H1 (cell line): ENCODE results near the gene ITGB4. TPM values are rescaled to one million over a fixed set of nuclear protein-coding genes. Genes with fewer than 3 reads are reported as not detected.

ENCODE experiments used
- CTCF ChIA-PET: fragments of 300-600 bp; sonication (Branson Sonifier 250); formaldehyde crosslinking; loops from one replicate; lab custom pipeline; 2021; ENCODE audit not compliant: partially characterized antibody; lab: Charles Lee
- POLR2A ChIA-PET: fragments of 300-600 bp; sonication (Branson Sonifier 250); formaldehyde crosslinking; loops from one replicate; lab custom pipeline; 2021; ENCODE audit warnings: inconsistent platforms; ENCODE audit not compliant: partially characterized antibody; lab: Charles Lee
- DNase-seq, 2 experiments: peaks; one replicate each; pipeline versions ENCODE4 v3.0.0 to v3.0.0-alpha.2; 2010 to 2022; ENCODE audit warnings: low spot score in 2 of 2, low read depth in 1 of 2, mixed read lengths in 1 of 2
- FAIRE-seq: peaks from 2 replicates; lab custom pipeline; 2011; peaks lifted over from hg19 to GRCh38; lab: Jason Lieb, UNC
- H2AFZ ChIP-seq: 2 replicates; pipeline ENCODE4 v1.8.1; 2012; ENCODE audit warnings: low read length, inconsistent platforms
- H2AK5ac ChIP-seq: 2 replicates; pipeline ENCODE4 v1.6.1; 2013; ENCODE audit warnings: low read depth, low read length
- H2BK120ac ChIP-seq: replicated peaks from 2 replicates; pipeline ENCODE3; 2013; ENCODE audit warnings: low read depth, low read length, inconsistent platforms
- H2BK12ac ChIP-seq: 2 replicates; pipeline ENCODE4 v1.6.1; 2013; ENCODE audit warnings: low read depth, low read length
- H2BK15ac ChIP-seq: 2 replicates; pipeline ENCODE4 v1.6.1; 2013; ENCODE audit warnings: low read length
- H2BK20ac ChIP-seq: 2 replicates; pipeline ENCODE4 v1.6.1; 2013; ENCODE audit warnings: low read length
- H2BK5ac ChIP-seq: 2 replicates; pipeline ENCODE4 v1.6.1; 2013; ENCODE audit warnings: low read depth, low read length
- H3K14ac ChIP-seq: 2 replicates; pipeline ENCODE4 v1.6.1; 2013; ENCODE audit warnings: inconsistent platforms; ENCODE audit not compliant: insufficient read length
- H3K18ac ChIP-seq: 2 replicates; pipeline ENCODE4 v1.6.1; 2013; ENCODE audit warnings: low read length; ENCODE audit errors: extremely low read depth
- H3K23ac ChIP-seq: 2 replicates; pipeline ENCODE4 v1.6.1; 2013; ENCODE audit warnings: inconsistent platforms; ENCODE audit not compliant: insufficient read length
- H3K23me2 ChIP-seq: 2 replicates; pipeline ENCODE4 v1.6.1; 2013; ENCODE audit warnings: low read depth, low read length
- H3K27ac ChIP-seq: 2 replicates; pipeline ENCODE4 v1.6.1; 2011; ENCODE audit warnings: low read depth, low read length, inconsistent platforms
- H3K27me3 ChIP-seq, 4 experiments: replicated peaks in 1 of 4; 1 replicate in 1 of 4; 2 replicates in 3 of 4; pipeline versions ENCODE4 v1.6.1 to v1.8.1; 2011 to 2013; ENCODE audit warnings: low read length in 3 of 4, mild to moderate bottlenecking in 3 of 4, inconsistent platforms in 2 of 4, mixed read lengths in 2 of 4, moderate library complexity in 1 of 4; ENCODE audit not compliant: control insufficient read depth in 3 of 4, insufficient read depth in 3 of 4; ENCODE audit errors: extremely low read depth in 1 of 4
- H3K36me3 ChIP-seq, 4 experiments: 2 replicates each; pipeline versions ENCODE4 v1.6.1 to v1.8.1; 2011 to 2013; ENCODE audit warnings: mild to moderate bottlenecking in 4 of 4, low read length in 3 of 4, moderate library complexity in 2 of 4, control low read depth in 1 of 4, inconsistent platforms in 1 of 4; ENCODE audit not compliant: insufficient read depth in 4 of 4, control insufficient read depth in 2 of 4
- H3K4ac ChIP-seq: replicated peaks from 2 replicates; pipeline ENCODE3; 2013; ENCODE audit warnings: low read length, low read depth, mixed read lengths, inconsistent platforms; ENCODE audit not compliant: insufficient read length
- H3K4me1 ChIP-seq, 4 experiments: replicated peaks in 1 of 4; 1 replicate in 1 of 4; 2 replicates in 3 of 4; pipeline versions ENCODE4 v1.6.1 to v1.8.1; 2011 to 2013; ENCODE audit warnings: low read length in 3 of 4, inconsistent platforms in 2 of 4, mixed read lengths in 1 of 4; ENCODE audit not compliant: insufficient read depth in 4 of 4, control insufficient read depth in 3 of 4
- H3K4me2 ChIP-seq, 2 experiments: 2 replicates each; pipeline versions ENCODE4 v1.6.1 to v1.8.1; 2011 to 2013; ENCODE audit warnings: low read depth in 2 of 2, low read length in 2 of 2, control low read depth in 1 of 2, inconsistent platforms in 1 of 2, mild to moderate bottlenecking in 1 of 2; ENCODE audit not compliant: insufficient read depth in 1 of 2
- H3K4me3 ChIP-seq, 4 experiments: fragments of 200-600, 300-600 bp in 1 of 4; sonication (generic), shearing (Covaris generic), sonication (Bioruptor Twin) in 1 of 4; 2 replicates each; pipeline versions ENCODE4 v1.5.1 to v1.8.1; 2011 to 2016; ENCODE audit warnings: low read length in 4 of 4, low read depth in 3 of 4, control low read depth in 2 of 4, inconsistent platforms in 2 of 4, mild to moderate bottlenecking in 2 of 4, mixed read lengths in 1 of 4, moderate library complexity in 1 of 4; ENCODE audit not compliant: insufficient read depth in 2 of 4; ENCODE audit errors: extremely low read depth in 1 of 4
- H3K56ac ChIP-seq: replicated peaks from 2 replicates; pipeline ENCODE3; 2013; ENCODE audit warnings: low read depth, mild to moderate bottlenecking, mixed read lengths, low read length, inconsistent platforms; ENCODE audit not compliant: insufficient read length
- H3K79me1 ChIP-seq: 2 replicates; pipeline ENCODE4 v1.6.1; 2013; ENCODE audit warnings: low read depth, low read length, control low read depth
- H3K79me2 ChIP-seq, 2 experiments: 2 replicates each; pipeline versions ENCODE4 v1.6.1 to v1.8.1; 2012 to 2013; ENCODE audit warnings: low read length in 2 of 2, mild to moderate bottlenecking in 2 of 2, inconsistent platforms in 1 of 2; ENCODE audit not compliant: insufficient read depth in 2 of 2, control insufficient read depth in 1 of 2
- H3K9ac ChIP-seq, 4 experiments: replicated peaks in 1 of 4; 1 replicate in 1 of 4; 2 replicates in 3 of 4; pipeline versions ENCODE4 v1.6.1 to v1.8.1; 2011 to 2013; ENCODE audit warnings: low read depth in 3 of 4, low read length in 3 of 4, control low read depth in 2 of 4, mild to moderate bottlenecking in 2 of 4, moderate library complexity in 2 of 4, inconsistent platforms in 1 of 4; ENCODE audit errors: extremely low read depth in 1 of 4
- H3K9me3 ChIP-seq, 2 experiments: 2 replicates each; pipeline versions ENCODE4 v1.6.1 to v1.8.1; 2012 to 2013; ENCODE audit warnings: mild to moderate bottlenecking in 2 of 2, moderate library complexity in 2 of 2, control low read depth in 1 of 2, inconsistent platforms in 1 of 2, low read depth in 1 of 2, low read length in 1 of 2, mixed read lengths in 1 of 2; ENCODE audit not compliant: insufficient read depth in 2 of 2
- H4K20me1 ChIP-seq, 2 experiments: replicated peaks in 1 of 2; 2 replicates each; pipeline versions ENCODE3 to v1.8.1; 2011 to 2013; ENCODE audit warnings: inconsistent platforms in 2 of 2, low read length in 2 of 2, mild to moderate bottlenecking in 1 of 2; ENCODE audit not compliant: insufficient read depth in 2 of 2, control insufficient read depth in 1 of 2
- H4K5ac ChIP-seq: 2 replicates; pipeline ENCODE4 v1.6.1; 2013; ENCODE audit warnings: low read length, low read depth, mixed read lengths, inconsistent platforms; ENCODE audit not compliant: insufficient read length
- H4K8ac ChIP-seq: 2 replicates; pipeline ENCODE4 v1.8.0; 2013; ENCODE audit warnings: mild to moderate bottlenecking, moderate library complexity, low read length, inconsistent platforms; ENCODE audit not compliant: insufficient read depth; ENCODE audit errors: extremely low read depth
- H4K91ac ChIP-seq: replicated peaks from 2 replicates; pipeline ENCODE3; 2013; ENCODE audit warnings: low read length, mixed read lengths, inconsistent platforms; ENCODE audit not compliant: insufficient read length
- CHD1 ChIP-seq: IDR thresholded peaks from 2 replicates; pipeline ENCODE4 v1.6.1; 2012; ENCODE audit warnings: low read depth, low read length, improper control_type of control experiment
- KDM1A ChIP-seq: fragments of 200-600, 300-600 bp; sonication (generic); IDR thresholded peaks from 2 replicates; pipeline ENCODE4 v1.7.1; 2016; ENCODE audit warnings: mild to moderate bottlenecking, low read length, borderline replicate concordance
- MAFK ChIP-seq: IDR thresholded peaks from 2 replicates; pipeline ENCODE4 v1.6.1; 2012; ENCODE audit warnings: low read depth, mild to moderate bottlenecking, improper control_type of control experiment, low read length
- POLR2AphosphoS5 ChIP-seq: IDR thresholded peaks from 2 replicates; pipeline ENCODE4 v1.6.1; 2011; ENCODE audit warnings: low read depth, low read length
- TCF12 ChIP-seq: IDR thresholded peaks from 2 replicates; pipeline ENCODE4 v1.6.1; 2011; ENCODE audit warnings: low read depth, mild to moderate bottlenecking, low read length
- TEAD4 ChIP-seq: IDR thresholded peaks from 2 replicates; pipeline ENCODE4 v1.6.1; 2012; ENCODE audit warnings: low read depth, low read length, inconsistent platforms, mixed read lengths
- WGBS, 2 experiments: shearing (Covaris generic) in 1 of 2; methylation state at CpG; one replicate each; pipeline versions ENCODE4 v1.1.6 to v1.1.7; 2013 to 2015; ENCODE audit warnings: low lambda C conversion rate in 2 of 2, mixed read lengths in 2 of 2, inconsistent platforms in 1 of 2, low coverage in 1 of 2, missing lambda C conversion rate in 1 of 2; ENCODE audit not compliant: insufficient replicate concordance in 2 of 2, insufficient coverage in 1 of 2, insufficient read length in 1 of 2; ENCODE audit errors: extremely low coverage in 1 of 2, missing lambda C conversion rate in 1 of 2; 5-methylcytosine and 5-hydroxymethylcytosine counted together
- polyA plus RNA-seq, 7 experiments: library from polyadenylated mRNA; depleted of rRNA in 3 of 7; stranded (reverse) in 5 of 7; unstranded in 2 of 7; fragments of >200 nt in 5 of 7; fragments of 200-250 nt in 2 of 7; gene quantifications; 1 replicate in 5 of 7; 2 replicates in 1 of 7; 4 replicates in 1 of 7; pipeline versions ENCODE4 v1.2.1 to v1.2.3, GENCODE V29; 2011 to 2013; ENCODE audit warnings: missing spikeins in 2 of 7, mixed read lengths in 2 of 7
- total RNA-seq: library from RNA; stranded (reverse); fragmentation: NEBNext Ultra II Directional; extraction: Animal tissue kit (Norgen Biotek cat#: 25700); gene quantifications from 2 replicates; pipeline ENCODE4 v1.2.1, GENCODE V29; 2021

Gene ITGB4
- total and polyA plus RNA-seq, 2 of the 8 experiments (the other 6 are each of a cell fraction or from before 2014, with no cell fraction given), result 5.2 to 5.6 TPM

DNA sequence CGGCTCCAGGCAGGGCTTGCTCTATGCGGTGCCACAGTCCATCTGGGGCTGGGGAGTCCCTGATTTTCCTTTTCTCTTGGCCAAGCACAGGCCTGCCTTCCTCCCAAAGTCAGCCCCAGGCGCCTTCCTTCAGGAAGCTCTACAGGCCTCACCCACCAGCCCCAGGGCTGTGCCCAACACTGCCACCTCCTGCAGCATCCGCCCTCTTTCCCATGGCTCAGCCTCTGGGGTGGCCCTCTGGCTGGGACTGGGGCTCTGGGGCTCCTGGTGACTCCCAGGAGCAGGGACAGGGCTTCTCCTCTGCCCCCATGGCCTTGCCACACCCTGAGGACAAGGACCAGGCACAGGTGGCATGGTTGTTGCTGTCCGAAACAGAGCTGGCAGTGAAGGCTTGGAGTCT lies 817 bp downstream of the ITGB4 start:
- CTCF ChIA-PET, result interaction anchor here (0.6 to 3.0 kb wide), 11 partner anchors 16 to 264 kb away, joined by 3 to 31 read pairs (median 7); no protein-coding TSS in a partner anchor
- Histone ChIP-seq H2BK5ac (no peak overlapping the region), H3K23ac (no peak overlapping the region), H3K4me3 (peak overlapping the region in 1 of 4 experiments; percentile 74; a peak in 2 of 8 replicates), H3K18ac (no peak overlapping the region), H4K5ac (no peak overlapping the region), H2BK15ac (no peak overlapping the region; the same call in 1 of the 2 replicates), H3K27ac (no peak overlapping the region), H3K4me1 (peaks cover 0 to 8% (median 4%) of the 10 kb centered on the region in 4 experiments; a peak in 3 of 7 replicates), H3K79me1 (no peaks in the 10 kb centered on the region), H3K56ac (no peak overlapping the region), H3K14ac (no peak overlapping the region), H3K79me2 (no peaks in the 10 kb centered on the region), H4K91ac (no peak overlapping the region), H2BK20ac (no peak overlapping the region), H2AK5ac (no peak overlapping the region), H2BK120ac (no peak overlapping the region), H3K9me3 (no peaks in the 10 kb centered on the region), H4K8ac (peak overlapping the region; percentile 28; the same call in 1 of the 2 replicates), H3K27me3 (peaks cover 4 to 30% (median 17%) of the 10 kb centered on the region in 4 experiments; a peak in 6 of 7 replicates), H3K4ac (no peak overlapping the region), H3K4me2 (peak overlapping the region; percentile 70 to 86; a peak in 3 of 4 replicates), H2BK12ac (peak overlapping the region; percentile 10; the same call in 1 of the 2 replicates), H3K9ac (no peak overlapping the region), H3K23me2 (peaks cover 11% of the 10 kb centered on the region; the same call in 1 of the 2 replicates), H4K20me1 (no peaks in the 10 kb centered on the region), H3K36me3 (no peaks in the 10 kb centered on the region), H2AFZ (no peak overlapping the region)
- 85% methylated on average over 5 of the region's 5 CpGs; no CpG with 5 or more reads in 1 of the 2 experiments for WGBS, 2 experiments
- POLR2A ChIA-PET, result interaction anchor here (0.6 to 7.1 kb wide), 7 partner anchors 10 to 89 kb away, joined by 3 to 45 read pairs (median 6); partner anchors contain the start of gene SMIM5
- FAIRE-seq (no peak), DNase-seq (no peak)
- TF ChIP-seq MAFK, result no peak
- no peak for TF ChIP-seq CHD1
- TF ChIP-seq POLR2AphosphoS5, result no peak
- no peak for TF ChIP-seq KDM1A
- TF ChIP-seq TCF12, result no peak
- no peak for TF ChIP-seq TEAD4
